ENCODE results near the gene FAM177A1. TPM values are rescaled to one million over a fixed set of nuclear protein-coding genes. Genes with fewer than 3 reads are reported as not detected.

Gene FAM177A1
- polyA plus RNA-seq = 10 to 100 TPM; 42.6 to 43.0 TPM

- Histone ChIP-seq H3K4me1 (ENCODE audit: control insufficient read depth in 2 of 2, insufficient read depth in 2 of 2, low read length in 1 of 2) (no peaks in the 10 kb centered on the region), H3K4me3 (ENCODE audit: low read depth in 1 of 2, low read length in 2 of 2) (peak within 1 kb of the TSS; percentile 75 to 86), H3K27ac (ENCODE audit: low read depth in 2 of 2, low read length in 1 of 2) (peak within 1 kb of the TSS; percentile 98 to 100), H3K27me3 (ENCODE audit: control insufficient read depth in 1 of 2, insufficient read depth in 2 of 2, low read length in 2 of 2) (no peaks in the 10 kb centered on the region), H3K9me3 (ENCODE audit: control insufficient read depth in 2 of 2, insufficient read depth in 1 of 2, low read depth in 1 of 2, low read length in 1 of 2) (no peaks in the 10 kb centered on the region), H3K36me3 (ENCODE audit: control insufficient read depth in 2 of 2, insufficient read depth in 2 of 2, low read length in 1 of 2) (no peaks in the 10 kb centered on the region)
- WGBS, 2 donors = 0 to 1% methylated on average over 50 to 77 of the region's 77 CpGs
These were observed at the start of gene FAM177A1 for GRCh38 chr14:35046048-35046750. Gene FAM177A1 (plus strand): TSS chr14:35046272. CDS start chr14:35046464, 192 bp downstream.

- no peaks in the 10 kb centered on the region for H3K4me1 ChIP-seq (ENCODE audit: control insufficient read depth in 2 of 2, insufficient read depth in 2 of 2, low read length in 1 of 2)
- H3K27me3 ChIP-seq (ENCODE audit: control insufficient read depth in 1 of 2, insufficient read depth in 2 of 2, low read length in 2 of 2) = no peaks in the 10 kb centered on the region
- no peaks in the 10 kb centered on the region for H3K36me3 ChIP-seq (ENCODE audit: control insufficient read depth in 2 of 2, insufficient read depth in 2 of 2, low read length in 1 of 2)
- H3K4me3 ChIP-seq (ENCODE audit: low read depth in 1 of 2, low read length in 2 of 2) = no peak overlapping the region
- no peaks in the 10 kb centered on the region for H3K9me3 ChIP-seq (ENCODE audit: control insufficient read depth in 2 of 2, insufficient read depth in 1 of 2, low read depth in 1 of 2, low read length in 1 of 2)
- WGBS, 2 donors = 44 to 45% methylated on average over 3 of the region's 3 CpGs
- H3K27ac ChIP-seq (ENCODE audit: low read depth in 2 of 2, low read length in 1 of 2) = no peak overlapping the region
These were observed 48.3 kb upstream of the FAM177A1 start for GRCh38 chr14:34997762-34998161.

GRCh38 chr14:34999500-34999899 is 46.6 kb upstream of the FAM177A1 start:
- H3K27me3 ChIP-seq (ENCODE audit: control insufficient read depth in 1 of 2, insufficient read depth in 2 of 2, low read length in 2 of 2) = no peaks in the 10 kb centered on the region
- no peaks in the 10 kb centered on the region for H3K9me3 ChIP-seq (ENCODE audit: control insufficient read depth in 2 of 2, insufficient read depth in 1 of 2, low read depth in 1 of 2, low read length in 1 of 2)
- 91 to 93% methylated on average over 3 of the region's 3 CpGs for WGBS, 2 donors
- no peaks in the 10 kb centered on the region for H3K36me3 ChIP-seq (ENCODE audit: control insufficient read depth in 2 of 2, insufficient read depth in 2 of 2, low read length in 1 of 2)
- H3K4me1 ChIP-seq (ENCODE audit: control insufficient read depth in 2 of 2, insufficient read depth in 2 of 2, low read length in 1 of 2) = no peaks in the 10 kb centered on the region
- H3K4me3 ChIP-seq (ENCODE audit: low read depth in 1 of 2, low read length in 2 of 2) = no peak overlapping the region
- H3K27ac ChIP-seq (ENCODE audit: low read depth in 2 of 2, low read length in 1 of 2) = no peak overlapping the region

DNA sequence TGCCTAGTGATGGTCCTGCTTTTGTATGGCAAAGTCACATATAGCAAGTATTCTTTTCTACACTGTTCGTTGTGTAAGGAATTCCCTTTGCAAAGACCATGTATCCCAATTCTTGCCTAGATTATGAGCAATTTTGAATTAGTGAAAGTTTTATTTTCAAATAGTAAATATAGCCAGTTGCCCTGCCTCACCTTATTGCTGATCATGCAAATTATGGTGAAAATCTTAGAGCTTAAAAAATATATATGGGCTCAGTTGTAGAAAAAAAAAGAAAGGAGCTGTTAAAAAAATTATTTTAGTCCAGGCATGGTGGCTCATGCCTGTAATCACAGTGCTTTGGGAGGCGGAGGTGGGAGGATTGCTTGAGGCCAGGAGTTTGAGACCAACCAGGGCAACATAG is 44.5 kb upstream of the FAM177A1 start:
- Histone ChIP-seq H3K9me3 (ENCODE audit: control insufficient read depth in 2 of 2, insufficient read depth in 1 of 2, low read depth in 1 of 2, low read length in 1 of 2) (no peaks in the 10 kb centered on the region), H3K36me3 (ENCODE audit: control insufficient read depth in 2 of 2, insufficient read depth in 2 of 2, low read length in 1 of 2) (no peaks in the 10 kb centered on the region), H3K27me3 (ENCODE audit: control insufficient read depth in 1 of 2, insufficient read depth in 2 of 2, low read length in 2 of 2) (no peaks in the 10 kb centered on the region), H3K4me1 (ENCODE audit: control insufficient read depth in 2 of 2, insufficient read depth in 2 of 2, low read length in 1 of 2) (no peaks in the 10 kb centered on the region), H3K4me3 (ENCODE audit: low read depth in 1 of 2, low read length in 2 of 2) (no peak overlapping the region), H3K27ac (ENCODE audit: low read depth in 2 of 2, low read length in 1 of 2) (no peak overlapping the region)
- WGBS, 2 donors = 93 to 95% methylated on average over 2 of the region's 2 CpGs

DNA sequence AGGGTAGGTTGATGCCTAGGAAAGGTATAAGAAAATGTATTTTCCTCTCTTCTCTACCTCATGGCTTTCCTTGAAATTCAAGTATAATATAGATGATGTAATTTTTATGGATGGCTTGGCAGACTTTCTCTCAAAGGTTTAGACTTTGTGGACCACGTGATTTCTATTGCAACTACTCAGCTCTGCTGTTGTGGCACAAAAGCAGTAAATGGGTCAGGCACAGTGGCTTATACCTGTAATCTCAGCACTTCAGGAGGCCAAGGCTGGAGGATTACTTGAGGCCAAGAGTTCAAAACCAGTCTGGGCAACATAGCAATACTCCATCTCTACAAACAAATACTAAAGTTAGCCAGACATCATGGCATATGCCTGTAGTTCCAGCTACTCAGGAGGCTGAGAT is 41.2 kb upstream of the FAM177A1 start:
- H3K27me3 ChIP-seq (ENCODE audit: control insufficient read depth in 1 of 2, insufficient read depth in 2 of 2, low read length in 2 of 2) = no peaks in the 10 kb centered on the region
- H3K36me3 ChIP-seq (ENCODE audit: control insufficient read depth in 2 of 2, insufficient read depth in 2 of 2, low read length in 1 of 2) = no peaks in the 10 kb centered on the region
- no peak overlapping the region for H3K27ac ChIP-seq (ENCODE audit: low read depth in 2 of 2, low read length in 1 of 2)
- no peaks in the 10 kb centered on the region for H3K9me3 ChIP-seq (ENCODE audit: control insufficient read depth in 2 of 2, insufficient read depth in 1 of 2, low read depth in 1 of 2, low read length in 1 of 2)
- WGBS, 2 donors = 92% methylated on average over 1 of the region's 1 CpG
- no peaks in the 10 kb centered on the region for H3K4me1 ChIP-seq (ENCODE audit: control insufficient read depth in 2 of 2, insufficient read depth in 2 of 2, low read length in 1 of 2)
- no peak overlapping the region for H3K4me3 ChIP-seq (ENCODE audit: low read depth in 1 of 2, low read length in 2 of 2)

DNA sequence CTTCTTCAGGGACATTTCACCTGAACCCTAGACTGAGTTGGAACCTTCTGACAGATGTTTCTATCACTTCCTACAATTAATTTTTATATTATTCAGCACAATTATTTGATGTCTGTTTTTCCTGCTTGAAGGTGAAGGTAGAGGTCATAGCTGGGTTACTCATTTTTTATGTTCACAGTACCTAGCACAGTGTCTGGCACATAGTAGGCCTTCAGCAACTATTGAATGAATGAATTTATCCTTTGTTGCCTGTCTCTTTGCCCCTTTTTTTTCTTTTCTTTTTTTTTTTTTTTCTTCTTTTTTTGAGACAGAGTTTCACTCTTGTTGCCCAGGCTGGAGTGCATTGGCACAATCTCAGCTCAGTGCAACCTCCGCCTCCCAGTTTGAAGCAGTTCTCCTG is 29.5 kb upstream of the FAM177A1 start:
- Histone ChIP-seq H3K27me3 (ENCODE audit: control insufficient read depth in 1 of 2, insufficient read depth in 2 of 2, low read length in 2 of 2) (no peaks in the 10 kb centered on the region), H3K9me3 (ENCODE audit: control insufficient read depth in 2 of 2, insufficient read depth in 1 of 2, low read depth in 1 of 2, low read length in 1 of 2) (no peaks in the 10 kb centered on the region), H3K4me3 (ENCODE audit: low read depth in 1 of 2, low read length in 2 of 2) (no peak overlapping the region), H3K4me1 (ENCODE audit: control insufficient read depth in 2 of 2, insufficient read depth in 2 of 2, low read length in 1 of 2) (no peaks in the 10 kb centered on the region), H3K36me3 (ENCODE audit: control insufficient read depth in 2 of 2, insufficient read depth in 2 of 2, low read length in 1 of 2) (peaks cover 0 to 7% of the 10 kb centered on the region in 2 donors), H3K27ac (ENCODE audit: low read depth in 2 of 2, low read length in 1 of 2) (no peak overlapping the region)
- 100% methylated on average over 1 of the region's 1 CpG for WGBS, 2 donors

DNA sequence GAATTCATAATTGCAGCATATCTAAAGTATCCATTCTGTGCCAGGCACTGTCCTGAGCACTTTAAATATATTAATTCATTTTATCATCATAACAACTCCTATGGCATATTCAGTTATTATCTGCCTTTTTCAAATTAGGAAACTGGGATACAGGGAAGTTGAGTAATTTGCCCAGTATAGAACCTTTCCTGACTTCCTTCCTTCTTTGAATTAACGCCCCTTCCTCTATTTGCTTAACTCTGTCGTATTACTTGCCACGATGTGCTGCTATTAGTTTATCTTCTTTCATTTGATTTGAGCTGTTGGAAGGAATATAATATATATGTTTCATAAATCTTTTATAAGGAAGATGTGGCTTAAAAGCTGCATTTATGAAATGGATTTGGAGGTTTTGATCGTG is 25.4 kb upstream of the FAM177A1 start:
- Histone ChIP-seq H3K4me3 (ENCODE audit: low read depth in 1 of 2, low read length in 2 of 2) (no peak overlapping the region), H3K27me3 (ENCODE audit: control insufficient read depth in 1 of 2, insufficient read depth in 2 of 2, low read length in 2 of 2) (no peaks in the 10 kb centered on the region), H3K4me1 (ENCODE audit: control insufficient read depth in 2 of 2, insufficient read depth in 2 of 2, low read length in 1 of 2) (no peaks in the 10 kb centered on the region), H3K9me3 (ENCODE audit: control insufficient read depth in 2 of 2, insufficient read depth in 1 of 2, low read depth in 1 of 2, low read length in 1 of 2) (no peaks in the 10 kb centered on the region), H3K36me3 (ENCODE audit: control insufficient read depth in 2 of 2, insufficient read depth in 2 of 2, low read length in 1 of 2) (peaks cover 0 to 4% of the 10 kb centered on the region in 2 donors), H3K27ac (ENCODE audit: low read depth in 2 of 2, low read length in 1 of 2) (no peak overlapping the region)
- WGBS, 2 donors = 86 to 87% methylated on average over 4 of the region's 4 CpGs

- Histone ChIP-seq H3K9me3 (ENCODE audit: control insufficient read depth in 2 of 2, insufficient read depth in 1 of 2, low read depth in 1 of 2, low read length in 1 of 2) (no peaks in the 10 kb centered on the region), H3K4me1 (ENCODE audit: control insufficient read depth in 2 of 2, insufficient read depth in 2 of 2, low read length in 1 of 2) (no peaks in the 10 kb centered on the region), H3K36me3 (ENCODE audit: control insufficient read depth in 2 of 2, insufficient read depth in 2 of 2, low read length in 1 of 2) (peaks cover 0 to 6% of the 10 kb centered on the region in 2 donors), H3K27me3 (ENCODE audit: control insufficient read depth in 1 of 2, insufficient read depth in 2 of 2, low read length in 2 of 2) (no peaks in the 10 kb centered on the region), H3K27ac (ENCODE audit: low read depth in 2 of 2, low read length in 1 of 2) (no peak overlapping the region), H3K4me3 (ENCODE audit: low read depth in 1 of 2, low read length in 2 of 2) (no peak overlapping the region)
- 91 to 96% methylated on average over 2 of the region's 2 CpGs for WGBS, 2 donors
These were observed 17.6 kb upstream of the FAM177A1 start for GRCh38 chr14:35028435-35028834.

DNA sequence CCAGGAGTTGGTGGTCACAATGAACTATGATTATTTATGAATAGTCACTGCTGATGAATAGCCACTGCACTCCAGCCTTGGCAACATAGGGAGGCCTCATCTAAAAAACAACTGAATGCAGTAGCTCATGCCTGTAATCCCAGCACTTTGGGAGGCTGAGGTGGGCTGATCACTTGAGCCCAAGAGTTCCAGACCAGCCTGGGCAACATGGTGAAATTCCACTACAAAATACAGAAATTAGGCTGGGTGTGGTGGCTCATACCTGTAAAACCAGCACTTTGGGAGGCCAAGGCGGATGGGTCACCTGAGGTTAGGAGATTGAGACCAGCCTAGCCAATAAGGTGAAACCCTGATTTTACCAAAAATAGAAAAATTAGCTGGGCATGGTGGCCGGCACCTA is 13.5 kb upstream of the FAM177A1 start:
- Histone ChIP-seq H3K27me3 (ENCODE audit: control insufficient read depth in 1 of 2, insufficient read depth in 2 of 2, low read length in 2 of 2) (no peaks in the 10 kb centered on the region), H3K27ac (ENCODE audit: low read depth in 2 of 2, low read length in 1 of 2) (no peak overlapping the region), H3K4me1 (ENCODE audit: control insufficient read depth in 2 of 2, insufficient read depth in 2 of 2, low read length in 1 of 2) (no peaks in the 10 kb centered on the region), H3K4me3 (ENCODE audit: low read depth in 1 of 2, low read length in 2 of 2) (no peak overlapping the region), H3K9me3 (ENCODE audit: control insufficient read depth in 2 of 2, insufficient read depth in 1 of 2, low read depth in 1 of 2, low read length in 1 of 2) (peaks cover 0 to 6% of the 10 kb centered on the region in 2 donors), H3K36me3 (ENCODE audit: control insufficient read depth in 2 of 2, insufficient read depth in 2 of 2, low read length in 1 of 2) (peaks cover 0 to 5% of the 10 kb centered on the region in 2 donors)
- 97 to 99% methylated on average over 2 of the region's 2 CpGs for WGBS, 2 donors

DNA sequence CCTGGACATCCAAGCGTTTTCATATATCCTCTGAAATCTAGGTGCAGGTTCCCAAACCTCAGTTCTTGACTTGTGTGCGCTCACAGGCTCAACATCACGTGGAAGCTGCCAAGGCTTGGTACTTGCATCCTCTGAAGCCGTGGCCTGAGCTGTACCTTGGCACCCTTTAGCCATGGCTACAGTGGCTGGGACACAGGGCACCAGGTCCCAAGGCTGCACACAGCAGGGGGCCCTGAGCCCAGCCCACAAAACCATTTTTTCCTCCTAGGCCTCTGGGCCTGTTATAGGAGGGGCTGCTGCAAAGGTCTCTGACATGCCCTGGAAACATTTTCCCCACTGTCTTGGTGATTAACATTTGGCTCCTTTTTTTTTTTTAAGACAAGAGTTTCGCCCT is 11.6 kb upstream of the FAM177A1 start:
- no peak overlapping the region for H3K4me3 ChIP-seq (ENCODE audit: low read depth in 1 of 2, low read length in 2 of 2)
- WGBS, 2 donors = 88 to 95% methylated on average over 5 of the region's 5 CpGs
- H3K9me3 ChIP-seq (ENCODE audit: control insufficient read depth in 2 of 2, insufficient read depth in 1 of 2, low read depth in 1 of 2, low read length in 1 of 2) = peaks cover 0 to 6% of the 10 kb centered on the region in 2 donors
- H3K27ac ChIP-seq (ENCODE audit: low read depth in 2 of 2, low read length in 1 of 2) = no peak overlapping the region
- H3K27me3 ChIP-seq (ENCODE audit: control insufficient read depth in 1 of 2, insufficient read depth in 2 of 2, low read length in 2 of 2) = no peaks in the 10 kb centered on the region
- peaks cover 0 to 5% of the 10 kb centered on the region in 2 donors for H3K36me3 ChIP-seq (ENCODE audit: control insufficient read depth in 2 of 2, insufficient read depth in 2 of 2, low read length in 1 of 2)
- no peaks in the 10 kb centered on the region for H3K4me1 ChIP-seq (ENCODE audit: control insufficient read depth in 2 of 2, insufficient read depth in 2 of 2, low read length in 1 of 2)
